IPS DF 4.7 (cell line): ENCODE measurements around the gene IREB2.
"Not testable (repeated sequence)": the region's sequence is repeated elsewhere in the genome, so short reads cannot be mapped to it uniquely, and the experiment has no call there.

ENCODE experiments used
- DNase-seq: peaks from one replicate; pipeline ENCODE4 v3.0.0-alpha.2; 2013; ENCODE audit warnings: low spot score; ENCODE audit errors: extremely low read depth

Gene IREB2

GRCh38 chr15:78477295-78477694, 39.3 kb downstream of the IREB2 start:
- DNase-seq, result no peak

GRCh38 chr15:78479650-78480049, 41.6 kb downstream of the IREB2 start:
- no peak for DNase-seq

GRCh38 chr15:78481917-78482316, 43.9 kb downstream of the IREB2 start:
- no peak for DNase-seq

GRCh38 chr15:78492872-78493271, 54.9 kb downstream of the IREB2 start:
- no peak for DNase-seq

GRCh38 chr15:78501857-78502256, 63.8 kb downstream of the IREB2 start:
- DNase-seq, result no peak

GRCh38 chr15:78502641-78503040, 64.6 kb downstream of the IREB2 start:
- no peak for DNase-seq

GRCh38 chr15:78506971-78507830, 69.2 kb downstream of the IREB2 start, which contains the start of gene HYKK:
Gene HYKK, plus strand, starts transcription at chr15:78507577. Its CDS starts 5,512 bp downstream, at chr15:78513089.
- peak; percentile 92 for DNase-seq

GRCh38 chr15:78507831-78508160, 69.8 kb downstream of the IREB2 start:
- no peak for DNase-seq

GRCh38 chr15:78508272-78508671, 70.3 kb downstream of the IREB2 start:
- no peak for DNase-seq

- no peak for DNase-seq
These were observed 71.8 kb downstream of the IREB2 start for GRCh38 chr15:78509726-78510312.

- not testable (repeated sequence) for DNase-seq
These were observed 82.0 kb downstream of the IREB2 start for GRCh38 chr15:78520035-78520434.

GRCh38 chr15:78524230-78524629, 86.2 kb downstream of the IREB2 start:
- DNase-seq, result no peak

- no peak for DNase-seq
These were observed 89.3 kb downstream of the IREB2 start for GRCh38 chr15:78527325-78527724.

GRCh38 chr15:78533331-78533730, 95.3 kb downstream of the IREB2 start:
- no peak for DNase-seq

GRCh38 chr15:78536134-78536533, 98.1 kb downstream of the IREB2 start:
- DNase-seq, result no peak

GRCh38 chr15:78537266-78537905, 99.4 kb downstream of the IREB2 start:
- DNase-seq, result no peak

- no peak for DNase-seq
These were observed 100.3 kb downstream of the IREB2 start for GRCh38 chr15:78538358-78538757.

GRCh38 chr15:78539464-78540140, 101.6 kb downstream of the IREB2 start:
- DNase-seq, result not testable (repeated sequence)

GRCh38 chr15:78540141-78540870, 102.3 kb downstream of the IREB2 start, which contains the start of gene PSMA4:
Gene PSMA4, plus strand, starts transcription at chr15:78540444. Its CDS starts 1,484 bp downstream, at chr15:78541928.
- DNase-seq, result no peak

GRCh38 chr15:78540871-78541743, 103.1 kb downstream of the IREB2 start:
- DNase-seq, result no peak
